ENCODE results near the gene POLRMT.

Gene POLRMT

GRCh38 chr19:582497-583197, 50.7 kb downstream of the POLRMT start:
- TF ChIP-seq CTCF (conservative IDR thresholded peaks at IDR 0.05; ENCODE audit: low read depth) = no peak
- CTCF ChIA-PET = interaction anchor here (0.6 to 0.7 kb wide), 2 partner anchors 99 to 237 kb away, joined by 3 read pairs; no protein-coding TSS in a partner anchor
- POLR2A ChIA-PET (ENCODE audit: low non-redundant PET) = interaction anchor here (0.6 kb wide), 1 partner anchor 93 kb away, joined by 4 read pairs; no protein-coding TSS in a partner anchor
- H3K27ac ChIP-seq = peak overlapping the region; percentile 56
- DNase-seq (ENCODE audit: low spot score) = no peak

- DNase-seq (ENCODE audit: low spot score) = no peak
- ChIA-PET POLR2A (ENCODE audit: low non-redundant PET) (no interaction called here), CTCF (interaction anchor here (0.6 kb wide), 1 partner anchor 238 kb away, joined by 3 read pairs; no protein-coding TSS in a partner anchor)
- TF ChIP-seq CTCF (conservative IDR thresholded peaks at IDR 0.05; ENCODE audit: low read depth) = no peak
- H3K27ac ChIP-seq = peak overlapping the region; percentile 56; the same call in 1 of the 2 replicates
These were observed 51.8 kb downstream of the POLRMT start for GRCh38 chr19:581399-582111.

- CTCF ChIA-PET = no interaction called here
- H3K27ac ChIP-seq = peak overlapping the region; percentile 99
- POLR2A ChIA-PET (ENCODE audit: low non-redundant PET) = no interaction called here
- no peak for DNase-seq (ENCODE audit: low spot score)
- TF ChIP-seq CTCF (conservative IDR thresholded peaks at IDR 0.05; ENCODE audit: low read depth) = no peak
These were observed 53.0 kb downstream of the POLRMT start for GRCh38 chr19:580274-580835.

- ChIA-PET POLR2A (ENCODE audit: low non-redundant PET) (no interaction called here), CTCF (no interaction called here)
- no peak for DNase-seq (ENCODE audit: low spot score)
- H3K27ac ChIP-seq = peak overlapping the region; percentile 99
- TF ChIP-seq CTCF (conservative IDR thresholded peaks at IDR 0.05; ENCODE audit: low read depth) = no peak
These were observed 53.5 kb downstream of the POLRMT start for GRCh38 chr19:579842-580155.

GRCh38 chr19:579111-579841, 54.1 kb downstream of the POLRMT start:
- CTCF ChIA-PET = interaction anchor here (0.6 kb wide), 1 partner anchor 130 kb away, joined by 3 read pairs; no protein-coding TSS in a partner anchor
- H3K27ac ChIP-seq = peak overlapping the region; percentile 99
- no peak for DNase-seq (ENCODE audit: low spot score)
- POLR2A ChIA-PET (ENCODE audit: low non-redundant PET) = no interaction called here
- no peak for TF ChIP-seq CTCF (conservative IDR thresholded peaks at IDR 0.05; ENCODE audit: low read depth)
